HG03196 (cell line): Measurements from ENCODE around the gene IKBKE.

Experiments
- ATAC-seq: cut with Tn5 transposase; IDR thresholded peaks from one replicate; pipeline ENCODE4 v1.9.1; 2021; ENCODE audit not compliant: unreplicated experiment

The IKBKE gene

DNA sequence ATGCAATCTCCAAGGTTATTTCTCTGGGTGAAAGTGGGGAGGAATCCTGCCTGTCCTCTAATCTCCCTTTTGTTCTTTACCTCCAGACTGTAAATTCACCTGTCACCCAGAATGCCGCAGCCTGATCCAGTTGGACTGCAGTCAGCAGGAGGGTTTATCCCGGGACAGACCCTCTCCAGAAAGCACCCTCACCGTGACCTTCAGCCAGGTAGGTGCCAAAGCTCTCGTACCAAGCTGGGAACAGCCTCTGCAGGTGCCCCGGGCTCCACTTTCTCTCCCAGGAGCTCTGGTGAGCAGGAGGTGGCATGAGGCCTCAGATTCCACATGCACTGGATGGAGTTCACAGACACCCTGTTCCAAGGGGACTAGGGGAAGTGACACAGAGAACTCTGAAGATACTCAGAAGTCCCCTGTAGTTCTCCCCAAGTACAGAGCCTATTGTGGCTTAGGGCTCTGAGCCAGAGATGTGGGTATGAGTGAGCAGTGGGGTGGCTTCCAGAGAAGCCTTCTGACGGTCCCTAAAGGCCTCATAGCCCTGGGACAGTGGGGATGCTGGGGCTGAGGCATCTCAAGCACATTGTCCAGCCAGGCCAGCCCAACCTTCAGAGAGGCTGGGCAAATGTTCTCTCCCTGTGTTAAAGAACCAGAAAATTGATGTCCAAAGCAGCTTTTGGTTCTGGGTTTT lies 68.0 kb downstream of the IKBKE start:
- no peak for ATAC-seq

DNA sequence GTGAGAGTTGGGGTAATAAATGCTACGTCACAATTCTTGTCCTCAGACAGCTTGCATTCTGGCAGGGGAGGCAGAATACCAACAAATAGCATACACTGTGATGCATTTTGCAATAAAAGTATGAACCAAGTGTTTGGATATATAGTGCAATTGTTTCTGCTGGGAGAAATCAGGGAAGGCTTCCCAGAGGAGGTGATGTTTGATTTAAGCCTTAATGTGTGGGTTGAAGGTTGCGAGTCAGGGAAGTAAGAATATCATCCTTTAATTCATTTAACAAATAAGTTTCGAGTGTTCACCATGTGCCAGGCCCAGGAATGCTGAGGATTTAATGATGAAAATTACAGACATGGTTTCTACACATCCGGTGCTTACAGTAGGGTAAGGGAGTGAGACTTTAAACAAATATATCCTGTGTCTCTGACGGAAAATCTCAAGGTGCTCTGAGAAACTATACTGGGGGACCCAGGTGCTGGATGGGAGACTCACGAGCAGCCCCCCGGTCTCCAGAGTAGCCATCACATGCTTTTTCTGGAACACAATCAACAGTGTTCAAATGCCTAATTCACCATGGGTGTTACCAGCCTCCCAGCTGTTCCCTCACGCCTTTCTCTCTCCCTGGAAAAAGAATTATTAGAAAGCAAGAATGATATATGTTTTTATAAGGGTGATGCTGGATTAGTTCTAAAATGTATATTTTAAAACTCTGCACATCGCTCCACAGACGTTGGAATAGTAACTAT lies 68.8 kb downstream of the IKBKE start:
- no peak for ATAC-seq

DNA sequence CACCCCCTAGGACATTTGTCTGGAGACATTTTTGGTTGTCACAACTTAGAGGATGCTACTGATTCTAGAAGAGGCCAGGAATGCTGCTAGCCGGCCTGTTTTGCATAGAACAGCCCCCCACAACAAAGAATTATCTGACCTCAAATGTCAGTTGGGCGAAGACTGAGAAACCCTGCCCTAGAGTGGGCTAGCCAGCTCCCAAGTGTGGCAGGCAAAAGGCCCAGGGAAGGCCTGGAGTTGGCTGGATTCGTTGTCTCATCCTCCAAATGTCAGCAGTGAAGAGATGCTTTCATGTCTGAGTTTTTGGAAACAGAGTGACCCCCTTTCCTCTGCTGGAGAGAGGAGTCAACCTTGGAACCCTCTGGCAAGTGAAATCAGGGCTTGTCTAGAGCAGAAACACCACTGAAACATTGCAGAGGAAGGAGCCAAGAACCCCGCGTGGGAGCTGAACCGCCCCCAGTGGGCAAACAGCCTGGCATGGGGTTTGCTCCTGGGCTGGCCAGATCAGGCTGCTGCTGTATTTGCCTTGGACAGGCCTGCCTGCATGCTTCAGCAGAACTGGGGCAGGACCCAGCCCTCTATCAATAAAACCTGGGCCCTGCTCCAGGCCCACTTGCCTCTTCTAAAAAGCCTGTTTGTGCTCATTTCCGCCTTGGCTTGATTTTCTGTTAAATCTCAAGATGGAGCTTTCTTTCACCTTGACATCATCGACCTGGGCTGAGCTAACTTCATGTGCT lies 69.9 kb downstream of the IKBKE start:
- no peak for ATAC-seq

DNA sequence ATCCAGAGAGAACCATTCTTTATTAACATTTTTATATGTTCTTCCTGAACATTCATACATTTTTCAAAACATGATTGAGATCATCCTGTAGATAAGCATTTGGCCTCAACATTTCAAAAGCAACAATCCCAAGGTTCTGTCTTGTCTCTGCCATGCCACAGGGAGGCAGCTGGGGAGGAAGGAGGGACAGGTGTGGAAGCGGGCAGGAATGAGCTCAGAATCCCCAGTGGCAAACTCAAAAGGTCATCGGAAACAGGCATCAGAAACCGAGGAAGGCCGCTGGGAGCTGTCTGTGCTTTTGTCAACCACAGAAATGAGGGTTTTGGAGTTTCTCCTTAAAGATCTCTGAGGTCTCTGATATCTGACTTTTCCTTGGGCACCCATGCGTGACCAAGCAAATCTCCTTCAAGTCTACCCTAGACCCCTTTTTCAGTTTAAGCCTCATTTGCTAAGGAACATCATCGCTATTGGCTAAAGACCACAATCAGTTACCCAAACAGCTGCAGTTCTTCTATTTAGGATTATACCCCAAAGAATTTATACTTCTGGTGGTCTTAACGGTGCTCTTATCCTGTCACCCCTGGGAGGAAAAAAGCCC lies 71.1 kb downstream of the IKBKE start:
- ATAC-seq = no peak

DNA sequence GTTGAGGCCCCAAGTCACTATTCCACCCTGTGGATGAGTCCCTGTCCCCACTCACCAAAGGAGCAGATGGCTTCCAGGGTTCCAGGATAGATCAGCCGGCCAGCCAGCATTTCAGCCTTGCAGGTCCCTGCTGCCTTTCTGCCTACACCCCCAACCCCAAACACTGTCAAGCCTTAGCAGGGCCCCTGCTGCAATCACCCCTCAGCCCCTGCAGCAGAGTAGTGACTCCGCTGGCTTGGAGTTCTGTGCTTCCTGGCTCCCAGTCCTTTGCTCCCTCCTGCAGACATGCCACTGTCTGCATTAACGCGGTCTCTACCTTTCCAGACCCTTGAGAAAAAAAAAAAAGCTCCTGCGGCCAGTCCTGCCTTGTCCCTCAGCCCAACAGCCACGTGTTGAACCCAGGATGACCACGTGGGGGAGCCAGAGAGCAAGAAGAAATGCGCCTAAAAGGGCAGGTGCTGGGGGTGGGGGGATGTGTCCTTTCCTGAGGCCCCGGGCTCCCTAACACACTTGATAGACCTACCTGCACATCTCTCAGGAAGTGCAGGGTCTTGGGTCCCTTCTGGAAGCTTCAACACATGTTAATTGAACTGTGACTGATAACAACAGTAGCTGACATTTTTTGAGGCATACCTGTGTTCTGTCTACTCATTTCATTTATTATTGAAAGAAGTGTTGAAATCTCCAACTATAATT lies 74.4 kb downstream of the IKBKE start:
- no peak for ATAC-seq

DNA sequence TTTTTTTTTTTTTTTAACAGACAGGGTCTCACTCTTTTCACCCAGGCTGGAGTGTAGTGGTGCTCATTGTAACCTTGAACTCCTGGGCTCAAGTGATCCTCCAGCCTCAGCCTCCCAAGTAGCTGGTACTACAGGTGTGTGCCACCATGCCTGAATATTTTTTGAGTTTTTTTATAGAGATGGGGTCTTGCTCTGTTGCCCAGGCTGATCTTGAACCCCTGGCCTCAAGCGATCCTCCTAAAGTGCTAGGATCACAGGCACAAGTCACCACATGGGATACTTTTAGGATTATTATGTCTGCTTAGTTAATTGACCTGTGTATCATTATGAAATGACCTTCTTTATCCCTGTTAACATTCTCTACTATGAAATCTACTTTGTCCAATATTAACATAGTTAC lies 75.1 kb downstream of the IKBKE start:
- no peak for ATAC-seq
